Measurements from ENCODE around the gene CFAP74.

GRCh38 chr1:2018217-2019171 is 14.9 kb upstream of the CFAP74 start:
- TF ChIP-seq GATA2 (IDR thresholded peaks at IDR 0.05; ENCODE audit: low read depth, low read length) (no peak), GATA3 (IDR thresholded peaks at IDR 0.05; ENCODE audit: low read depth, low read length) (no peak)
